ENCODE data around the gene TP53I3.
A peak's percentile ranks its signal among the peaks of the same experiment; 100 is the strongest.
"Not testable (repeated sequence)": the region's sequence is repeated elsewhere in the genome, so short reads cannot be mapped to it uniquely, and the experiment has no call there.

Gene TP53I3

GRCh38 chr2:24084386-24085199, at the start of gene TP53I3:
Gene TP53I3, minus strand, starts transcription at chr2:24084834. Its CDS starts 508 bp downstream, at chr2:24084326.
- DNase-seq = peak; percentile 81

GRCh38 chr2:24132543-24132942, 47.9 kb upstream of the TP53I3 start:
- no peak for DNase-seq

DNA sequence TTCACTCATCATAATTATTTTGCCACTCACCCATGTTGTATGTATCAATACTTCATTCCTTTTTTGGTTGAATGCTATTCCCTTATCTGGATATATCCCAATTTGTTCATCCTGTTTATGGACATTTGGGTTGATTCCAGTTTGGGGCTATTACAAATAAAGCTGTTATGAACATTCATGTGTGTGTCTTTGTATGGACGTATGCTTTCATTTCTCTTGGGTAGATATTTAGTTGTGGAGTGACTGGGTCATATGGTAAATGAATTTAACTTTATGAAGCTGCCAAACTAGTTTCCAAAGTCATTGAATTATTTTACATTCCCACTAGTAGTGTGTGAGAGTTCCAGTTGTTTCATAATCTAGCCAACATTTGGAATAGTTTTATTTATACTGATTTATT, 41.3 kb upstream of the TP53I3 start:
- DNase-seq = no peak

GRCh38 chr2:24123922-24124580, 39.4 kb upstream of the TP53I3 start:
- no peak for DNase-seq

GRCh38 chr2:24123195-24123921, 38.7 kb upstream of the TP53I3 start, which contains the start of the genes FAM228B and PFN4:
Gene FAM228B, plus strand, starts transcription at chr2:24123469. Its CDS starts 893 bp downstream, at chr2:24124362.
Gene PFN4, minus strand, starts transcription at chr2:24123334. Its CDS starts 799 bp downstream, at chr2:24122535.
- DNase-seq = peak; percentile 58

GRCh38 chr2:24122366-24123194, 37.9 kb upstream of the TP53I3 start:
- no peak for DNase-seq

DNA sequence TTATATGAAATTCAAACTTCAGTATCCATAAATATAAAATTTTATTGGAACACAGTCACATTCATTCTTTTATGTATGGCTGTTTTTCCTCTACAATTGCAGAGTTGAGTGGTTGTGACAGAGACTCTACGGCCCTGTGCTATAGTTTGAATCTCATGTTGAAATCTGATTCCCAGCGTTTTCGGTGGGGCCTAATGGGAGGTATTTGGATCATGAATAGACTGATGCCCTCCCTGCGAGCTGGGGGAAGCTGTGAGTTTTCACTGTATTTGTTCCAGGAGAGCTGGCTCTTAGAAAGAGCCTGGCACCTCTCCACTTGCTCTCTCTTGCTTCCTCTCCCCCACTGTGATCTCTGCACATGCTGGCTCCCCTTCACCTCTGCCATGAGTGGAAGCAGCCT, 36.8 kb upstream of the TP53I3 start:
- DNase-seq = no peak

GRCh38 chr2:24121066-24121465, 36.4 kb upstream of the TP53I3 start:
- no peak for DNase-seq

DNA sequence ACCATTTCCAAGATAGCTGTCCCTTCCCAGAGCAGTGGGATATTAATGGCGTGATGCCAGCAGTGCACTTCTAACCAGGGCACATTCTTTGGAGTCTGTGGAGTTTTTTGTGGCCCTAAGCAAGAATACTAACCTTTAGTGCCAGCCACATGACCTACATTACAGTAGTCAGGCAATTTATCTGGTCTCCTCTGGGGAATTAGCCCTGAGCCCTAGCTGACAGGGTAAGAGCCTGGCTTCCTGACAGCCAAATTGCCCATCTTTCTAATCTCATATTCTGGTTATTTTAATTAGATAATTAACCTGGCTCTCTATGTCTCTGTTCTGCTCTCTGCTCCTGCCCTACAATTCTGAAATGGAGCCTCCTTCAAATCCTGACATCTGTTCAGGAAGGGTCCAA, 33.3 kb upstream of the TP53I3 start:
- no peak for DNase-seq

DNA sequence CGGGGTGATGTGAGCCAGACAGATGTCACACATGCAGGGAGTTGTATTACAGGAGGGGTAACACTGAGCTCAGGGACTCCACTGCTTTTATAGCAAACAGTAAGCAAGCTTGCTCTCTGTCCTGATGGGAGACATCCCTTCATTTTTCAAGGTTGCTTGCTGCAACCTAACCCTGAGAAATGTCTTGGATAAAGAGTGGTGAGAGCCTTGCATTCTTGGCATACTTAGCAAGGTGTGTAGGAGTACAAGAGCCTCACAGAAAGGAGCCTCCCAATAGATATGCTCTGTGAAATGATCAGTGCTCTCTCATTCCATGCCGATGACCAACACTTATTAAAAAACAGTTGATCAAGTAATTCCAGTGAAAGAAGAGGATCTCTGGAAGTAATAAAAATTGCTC, 30.4 kb upstream of the TP53I3 start:
- no peak for DNase-seq

DNA sequence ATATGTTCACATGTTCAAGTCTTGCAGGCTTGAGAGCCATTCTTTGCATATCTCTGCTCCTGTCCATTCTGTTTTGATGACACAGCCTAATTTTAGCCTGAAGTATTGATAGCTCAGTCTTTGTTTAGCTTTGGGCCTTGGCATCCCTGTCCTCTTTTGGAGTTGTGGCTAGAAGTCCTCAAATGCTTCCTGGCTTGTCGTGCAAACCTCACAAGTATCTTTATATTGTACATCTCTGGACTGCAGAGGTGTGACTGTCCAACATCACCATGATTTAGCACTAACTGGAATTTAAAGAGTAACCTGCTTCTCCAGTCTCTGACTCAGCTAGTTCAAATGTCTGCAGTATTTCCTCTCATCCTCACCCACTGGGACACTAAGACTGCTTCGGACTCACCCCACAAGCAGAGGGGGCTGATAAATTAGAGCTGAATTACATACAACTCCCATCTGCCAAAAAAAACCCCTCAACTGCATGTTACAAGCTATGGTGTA, 26.8 kb upstream of the TP53I3 start:
- DNase-seq = no peak

DNA sequence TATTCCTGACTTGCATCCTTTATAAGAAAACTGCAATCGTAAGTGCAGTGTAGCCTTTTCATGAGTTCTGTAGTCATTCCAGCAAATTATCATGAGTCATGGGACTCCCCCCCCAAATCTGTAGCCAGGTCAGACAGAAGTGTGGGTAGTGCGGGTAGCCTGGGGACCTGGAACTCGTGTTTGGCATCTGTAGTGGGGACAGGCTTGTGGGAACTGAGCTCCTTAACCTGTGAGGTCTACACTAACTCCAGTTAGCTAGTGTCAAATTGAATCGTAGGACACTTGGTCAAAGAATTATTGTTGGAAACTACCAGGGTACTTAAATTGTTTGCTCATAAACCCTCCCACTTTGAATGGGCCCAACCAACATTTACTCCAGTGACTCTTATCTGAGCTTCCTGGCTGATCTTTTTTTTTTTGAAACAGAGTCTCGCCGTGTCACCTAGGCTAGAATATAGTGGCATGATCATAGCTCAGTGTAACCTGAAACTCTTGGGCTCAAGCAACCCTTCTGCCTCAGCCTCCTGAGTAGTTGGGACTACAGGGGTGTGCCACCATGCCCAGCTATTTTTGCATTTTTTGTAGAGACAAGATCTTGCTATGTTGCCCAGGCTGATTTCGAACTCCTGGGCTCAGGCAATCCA, 26.1 kb upstream of the TP53I3 start:
- no peak for DNase-seq

DNA sequence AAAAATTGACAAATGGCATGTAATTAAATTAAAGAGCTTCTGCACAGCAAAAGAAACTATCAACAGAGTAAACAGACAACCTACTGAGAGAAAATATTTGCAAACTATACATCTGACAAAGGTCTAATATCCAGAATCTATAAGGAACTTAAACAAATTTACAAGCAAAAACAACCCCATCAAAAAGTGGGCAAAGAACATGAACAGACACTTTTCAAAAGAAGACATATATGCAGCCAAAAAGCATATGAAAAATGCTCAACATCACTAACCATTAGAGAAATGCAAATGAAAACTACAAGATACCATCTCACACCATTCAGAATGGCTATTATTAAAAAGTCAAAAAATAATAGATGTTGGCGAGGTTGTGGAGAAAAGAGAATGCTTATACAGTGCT, 24.8 kb upstream of the TP53I3 start:
- not testable (repeated sequence) for DNase-seq

- no peak for DNase-seq
Measured at GRCh38 chr2:24107336-24107735, 22.7 kb upstream of the TP53I3 start.

DNA sequence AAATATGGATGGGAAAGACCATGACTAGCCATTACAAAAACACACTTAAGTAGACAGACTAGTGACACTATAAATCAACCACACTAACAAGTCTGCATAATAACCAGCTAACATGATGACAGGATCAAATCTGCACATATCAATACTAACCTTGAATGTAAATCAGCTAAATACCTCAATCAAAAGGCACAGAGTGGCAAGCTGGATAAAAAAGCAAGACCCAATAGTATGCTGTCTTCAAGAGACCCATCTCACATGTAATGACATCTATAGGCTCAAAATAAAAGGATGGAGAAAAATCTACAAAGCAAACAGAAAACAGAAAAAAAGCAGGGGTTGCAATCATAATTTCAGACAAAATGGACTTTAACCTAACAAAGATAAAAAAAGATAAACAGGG, 22.2 kb upstream of the TP53I3 start:
- DNase-seq = no peak

DNA sequence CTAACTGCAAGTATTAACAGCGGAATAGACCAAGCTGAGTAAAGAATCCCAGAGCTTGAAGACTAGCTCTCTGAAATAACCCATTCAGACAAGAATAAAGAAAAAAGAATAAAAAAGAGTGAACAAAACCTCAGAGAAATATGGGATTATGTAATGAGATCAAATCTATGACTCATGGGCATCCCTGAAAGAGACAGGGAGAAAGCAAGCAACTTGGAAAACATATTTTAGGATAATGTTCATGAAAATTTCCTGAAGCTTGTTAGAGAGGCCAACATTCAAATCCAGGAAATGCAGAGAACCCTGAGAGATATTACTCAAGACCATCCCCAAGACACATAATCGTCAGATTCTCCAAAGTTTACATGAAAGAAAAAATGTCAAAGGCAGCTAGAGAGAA, 21.2 kb upstream of the TP53I3 start:
- no peak for DNase-seq

GRCh38 chr2:24104906-24105305, 20.3 kb upstream of the TP53I3 start:
- DNase-seq = no peak

DNA sequence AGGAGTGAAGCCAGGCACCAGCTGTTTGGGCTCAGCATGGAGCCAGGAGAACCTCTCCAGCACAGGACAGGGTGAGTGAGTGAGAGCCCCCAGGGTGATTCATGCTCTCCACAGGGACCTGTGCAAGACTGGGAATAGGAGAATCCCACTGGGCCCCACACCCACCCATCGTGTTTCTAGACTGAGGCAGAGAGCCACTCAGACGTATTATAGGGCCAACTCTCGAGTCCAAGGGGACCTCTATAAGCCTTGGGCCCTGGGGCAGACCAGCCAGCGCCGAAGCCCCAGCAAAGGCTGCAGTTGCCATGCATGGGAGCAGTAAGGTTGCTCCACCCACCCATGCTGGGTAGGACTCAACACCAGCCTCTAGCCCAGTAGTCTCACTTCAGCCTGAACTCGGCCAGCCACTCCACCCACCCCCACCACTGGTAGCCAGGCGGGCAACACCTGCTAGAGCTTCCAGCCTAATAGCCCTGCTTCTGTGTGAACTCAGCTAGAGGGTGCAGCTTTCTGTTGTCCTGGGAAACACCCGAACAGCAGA, 19.5 kb upstream of the TP53I3 start:
- no peak for DNase-seq

GRCh38 chr2:24102677-24103076, 18.0 kb upstream of the TP53I3 start:
- DNase-seq = no peak

GRCh38 chr2:24101992-24102391, 17.4 kb upstream of the TP53I3 start:
- no peak for DNase-seq

- DNase-seq = not testable (repeated sequence)
Measured at GRCh38 chr2:24100732-24101131, 16.1 kb upstream of the TP53I3 start.

Measured in stimulated activated CD4-positive, alpha-beta T cell treated with anti-CD3 and anti-CD28 coated beads, Interleukin-4, amount 100 ng/mL, for 24 hours (primary cell).